IMR-90 (cell line): ENCODE data around the gene DDX53.

ENCODE experiments used
- CTCF ChIP-seq: conservative IDR thresholded peaks from 2 replicates; pipeline ENCODE4 v1.5.1; 2012; ENCODE audit warnings: mild to moderate bottlenecking, low read depth, low read length, improper control_type of control experiment
- USF2 ChIP-seq: fragments of 150-350 bp; IDR thresholded peaks from 2 replicates; pipeline ENCODE4 v1.6.1; 2017; ENCODE audit warnings: mild to moderate bottlenecking, antibody characterized with exemption, low read length, low read depth

GRCh38 chrX:23031600-23031999 is 31.8 kb downstream of the DDX53 start:
- TF ChIP-seq CTCF (no peak), USF2 (no peak)
